Lower leg skin (tissue), 3 donors: Measurements from ENCODE around the gene WDR18.

ENCODE experiments used
- POLR2A ChIP-seq, 2 donors: fragments of 450-650 bp; IDR thresholded peaks; one replicate each; pipeline ENCODE4 v1.6.1; 2016 to 2017; ENCODE audit warnings: antibody characterized with exemption in 2 of 2, mild to moderate bottlenecking in 1 of 2, moderate library complexity in 1 of 2
- TF ChIP-seq, protein P1 (sequence below), 3 donors: fragments of 450-650 bp; IDR thresholded peaks; one replicate each; pipeline ENCODE4 v1.5.1; 2016; ENCODE audit warnings: antibody characterized with exemption in 3 of 3, mild to moderate bottlenecking in 3 of 3, moderate library complexity in 2 of 3

DNA sequence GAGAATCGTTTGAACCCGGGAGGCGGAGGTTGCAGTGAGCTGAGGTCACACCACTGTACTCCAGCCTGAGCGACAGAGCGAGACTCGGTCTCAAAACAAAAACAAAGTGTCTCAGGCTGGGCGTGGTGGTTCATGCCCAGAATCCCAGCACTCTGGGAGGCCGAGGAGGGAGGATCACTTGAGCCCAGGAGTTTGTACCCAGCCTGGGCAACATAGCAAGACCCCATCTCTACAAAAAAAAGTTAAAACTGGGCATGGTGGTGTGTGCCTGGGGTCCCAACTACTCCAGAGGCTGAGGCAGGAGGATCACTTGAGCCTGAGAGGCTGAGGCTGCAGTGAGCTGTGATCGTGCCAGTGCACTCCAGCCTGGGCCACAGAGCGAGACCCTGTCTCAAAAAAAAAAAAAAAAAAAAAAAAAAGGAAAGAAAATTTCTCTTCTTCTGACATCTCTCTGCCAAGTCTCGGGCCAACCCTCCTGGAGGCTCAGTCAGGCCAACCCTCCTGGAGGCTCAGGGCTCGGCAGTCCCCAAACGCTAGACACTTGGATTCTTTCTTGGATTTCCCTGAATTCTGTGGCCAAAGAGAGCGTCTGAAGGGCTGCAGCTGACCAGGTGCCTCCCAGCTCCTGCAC is 32.0 kb upstream of the WDR18 start:
- TF ChIP-seq, protein P1, sequence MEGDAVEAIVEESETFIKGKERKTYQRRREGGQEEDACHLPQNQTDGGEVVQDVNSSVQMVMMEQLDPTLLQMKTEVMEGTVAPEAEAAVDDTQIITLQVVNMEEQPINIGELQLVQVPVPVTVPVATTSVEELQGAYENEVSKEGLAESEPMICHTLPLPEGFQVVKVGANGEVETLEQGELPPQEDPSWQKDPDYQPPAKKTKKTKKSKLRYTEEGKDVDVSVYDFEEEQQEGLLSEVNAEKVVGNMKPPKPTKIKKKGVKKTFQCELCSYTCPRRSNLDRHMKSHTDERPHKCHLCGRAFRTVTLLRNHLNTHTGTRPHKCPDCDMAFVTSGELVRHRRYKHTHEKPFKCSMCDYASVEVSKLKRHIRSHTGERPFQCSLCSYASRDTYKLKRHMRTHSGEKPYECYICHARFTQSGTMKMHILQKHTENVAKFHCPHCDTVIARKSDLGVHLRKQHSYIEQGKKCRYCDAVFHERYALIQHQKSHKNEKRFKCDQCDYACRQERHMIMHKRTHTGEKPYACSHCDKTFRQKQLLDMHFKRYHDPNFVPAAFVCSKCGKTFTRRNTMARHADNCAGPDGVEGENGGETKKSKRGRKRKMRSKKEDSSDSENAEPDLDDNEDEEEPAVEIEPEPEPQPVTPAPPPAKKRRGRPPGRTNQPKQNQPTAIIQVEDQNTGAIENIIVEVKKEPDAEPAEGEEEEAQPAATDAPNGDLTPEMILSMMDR (IDR thresholded peaks at IDR 0.05): no peak
- no peak for TF ChIP-seq POLR2A (IDR thresholded peaks at IDR 0.05)
